NT2/D1 (cell line): Measurements from ENCODE around the gene OGFRL1.

Experiments used
- SUZ12 ChIP-seq: IDR thresholded peaks from 2 replicates; pipeline ENCODE4 v1.6.1; 2011; ENCODE audit not compliant: insufficient read length, insufficient read depth; ENCODE audit errors: extremely low read depth
- YY1 ChIP-seq: IDR thresholded peaks from 2 replicates; pipeline ENCODE4 v1.6.1; 2011; ENCODE audit not compliant: insufficient read length, insufficient read depth

DNA sequence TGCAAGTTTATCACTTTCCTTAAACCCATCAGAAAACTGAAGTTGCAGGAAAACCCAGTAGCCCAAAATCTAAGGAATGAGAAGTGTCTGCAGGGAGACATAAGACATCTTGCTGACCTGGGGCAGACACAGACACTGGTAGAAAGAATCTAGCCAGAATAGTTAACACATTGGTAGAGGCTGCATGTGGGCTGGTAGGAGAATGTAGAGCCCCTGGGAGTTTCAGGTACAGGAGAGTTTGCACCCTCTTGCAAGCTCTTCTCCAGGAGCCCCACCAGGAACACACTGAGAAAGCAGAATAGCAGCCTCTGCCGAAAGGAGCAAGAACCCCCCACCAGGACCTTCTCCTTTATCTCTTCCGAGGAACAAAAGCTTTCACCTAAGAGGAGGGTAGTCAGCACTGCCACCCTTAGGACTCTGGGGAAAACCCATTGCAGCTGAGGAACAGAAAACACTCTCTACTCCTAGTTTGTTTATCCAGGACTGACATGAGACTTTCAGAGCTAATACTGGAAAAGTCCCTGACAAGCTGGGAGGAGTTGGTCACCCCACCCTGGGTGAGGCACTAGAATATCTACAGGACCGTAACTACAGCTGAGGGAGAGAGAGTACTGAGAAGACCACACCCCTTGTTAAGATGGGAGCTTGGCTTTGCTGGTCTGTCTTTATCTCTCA lies 10.5 kb upstream of the OGFRL1 start:
- TF ChIP-seq SUZ12, result no peak
- no peak for TF ChIP-seq YY1
